K562 (cell line): Measurements from ENCODE around the gene RNASE4. TPM values are rescaled to one million over a fixed set of nuclear protein-coding genes. Genes with fewer than 3 reads are reported as not detected.

Experiments
- DACH1 ChIP-seq: fragments of 450-650 bp; IDR thresholded peaks from 2 replicates; pipeline ENCODE4 v1.6.1; 2018; ENCODE audit not compliant: partially characterized antibody
- ELK3 ChIP-seq: fragments of 450-650 bp; formaldehyde crosslinking; IDR thresholded peaks from 2 replicates; pipeline ENCODE4 v1.4.0; 2020; ENCODE audit warnings: mild to moderate bottlenecking
- FOS ChIP-seq: IDR thresholded peaks from 3 replicates; pipeline ENCODE4 v1.6.1; 2011; ENCODE audit not compliant: insufficient read length; ENCODE audit errors: extremely low read depth
- GABPB1 ChIP-seq: sonication (generic); formaldehyde crosslinking; IDR thresholded peaks from 2 replicates; pipeline ENCODE4 v1.8.0; 2022; ENCODE audit warnings: mild to moderate bottlenecking, missing genetic modification reagents
- GTF2E2 ChIP-seq: fragments of 200-800 bp; sonication (Bioruptor generic); IDR thresholded peaks from 2 replicates; pipeline ENCODE4 v1.6.1; 2016; ENCODE audit warnings: missing genetic modification characterization, missing compliant biosample characterization
- GTF3C2 ChIP-seq: IDR thresholded peaks from 3 replicates; pipeline ENCODE4 v1.6.1; 2011; ENCODE audit warnings: borderline replicate concordance, mild to moderate bottlenecking, moderate library complexity; ENCODE audit not compliant: insufficient read length; ENCODE audit errors: extremely low read depth
- MAX ChIP-seq: sonication (generic); formaldehyde crosslinking; IDR thresholded peaks from 2 replicates; pipeline ENCODE4 v1.9.0; 2022; ENCODE audit warnings: mild to moderate bottlenecking, missing genetic modification reagents
- MXD1 ChIP-seq: fragments of 250-450 bp; sonication (Bioruptor Pico); IDR thresholded peaks from 2 replicates; pipeline ENCODE4 v1.8.0; 2021; ENCODE audit warnings: borderline replicate concordance, mild to moderate bottlenecking, moderate library complexity; ENCODE audit not compliant: poor library complexity, severe bottlenecking
- TSHZ1 ChIP-seq: fragments of 250-450 bp; sonication (Bioruptor Pico); IDR thresholded peaks from 2 replicates; pipeline ENCODE4 v1.4.0; 2020; ENCODE audit warnings: mild to moderate bottlenecking, moderate library complexity
- ZBTB26 ChIP-seq: fragments of 450-650 bp; formaldehyde crosslinking; IDR thresholded peaks from 2 replicates; pipeline ENCODE4 v1.4.0; 2022; ENCODE audit warnings: missing genetic modification characterization
- ZNF589 ChIP-seq: fragments of 200-800 bp; sonication (Bioruptor generic); IDR thresholded peaks from 2 replicates; pipeline ENCODE4 v1.6.1; 2016; ENCODE audit warnings: low read depth, missing genetic modification characterization, missing compliant biosample characterization
- polyA plus RNA-seq, 8 experiments: library from polyadenylated mRNA; depleted of rRNA in 4 of 8; stranded (reverse) in 5 of 8; unstranded in 3 of 8; fragments of >200 nt; fragmentation: Nextera tagmentation in 2 of 8; fragmentation: Illumina TruSeq in 1 of 8; extraction: Ambion mirVana in 2 of 8; extraction: Trizol in 1 of 8; gene quantifications; 2 replicates each; pipeline versions ENCODE4 v1.2.1 to v1.2.3, GENCODE V29; 2011 to 2014; ENCODE audit warnings: inconsistent platforms in 1 of 8, missing spikeins in 1 of 8
- total RNA-seq, 7 experiments: library from RNA; depleted of rRNA in 6 of 7; stranded (reverse); fragments of >200 nt in 6 of 7; fragmentation: Illumina TruSeq in 2 of 7; extraction: Trizol in 2 of 7; gene quantifications; 2 replicates each; pipeline versions ENCODE4 v1.2.1 to v1.2.3, GENCODE V29; 2011 to 2021; ENCODE audit warnings: low replicate concordance in 1 of 7
- TF ChIP-seq, protein P1 (sequence below): fragments of 450-650 bp; IDR thresholded peaks from 2 replicates; pipeline ENCODE4 v1.6.1; 2016; ENCODE audit warnings: missing biosample characterization, missing genetic modification characterization
- TF ChIP-seq, protein P2 (sequence below): fragments of 450-650 bp; conservative IDR thresholded peaks from 2 replicates; pipeline ENCODE4 v1.6.1; 2016; ENCODE audit warnings: missing genetic modification characterization, low read depth, mild to moderate bottlenecking, control low read depth, missing compliant biosample characterization

The RNASE4 gene
- total and polyA plus RNA-seq, 9 of the 15 experiments (the other 6 are each of a cell fraction or from before 2014, with no cell fraction given) = 0.09 to 0.22 (median 0.13) TPM; not detected in 2

DNA sequence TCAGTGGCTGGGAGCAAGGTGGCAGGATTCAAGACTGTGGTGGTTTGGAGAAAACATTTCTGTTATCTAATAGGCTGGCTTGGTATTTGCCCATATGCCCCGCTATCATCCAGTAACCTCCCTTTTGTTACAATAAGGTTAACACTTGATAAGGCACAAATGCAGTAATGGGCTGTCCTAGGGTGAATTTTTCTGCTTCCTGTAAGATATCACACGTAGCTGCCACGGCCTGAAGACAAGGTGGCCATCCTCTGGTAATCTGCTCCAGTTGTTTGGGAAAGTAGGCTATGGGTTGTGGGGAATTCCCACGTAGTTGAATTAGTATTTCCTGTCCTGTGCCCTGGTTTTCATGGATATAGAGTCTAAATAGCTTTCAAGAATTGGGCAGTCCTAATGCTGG lies 27.3 kb downstream of the RNASE4 start (continued):
- TF ChIP-seq ZNF589 = no peak
- TF ChIP-seq, protein P1, sequence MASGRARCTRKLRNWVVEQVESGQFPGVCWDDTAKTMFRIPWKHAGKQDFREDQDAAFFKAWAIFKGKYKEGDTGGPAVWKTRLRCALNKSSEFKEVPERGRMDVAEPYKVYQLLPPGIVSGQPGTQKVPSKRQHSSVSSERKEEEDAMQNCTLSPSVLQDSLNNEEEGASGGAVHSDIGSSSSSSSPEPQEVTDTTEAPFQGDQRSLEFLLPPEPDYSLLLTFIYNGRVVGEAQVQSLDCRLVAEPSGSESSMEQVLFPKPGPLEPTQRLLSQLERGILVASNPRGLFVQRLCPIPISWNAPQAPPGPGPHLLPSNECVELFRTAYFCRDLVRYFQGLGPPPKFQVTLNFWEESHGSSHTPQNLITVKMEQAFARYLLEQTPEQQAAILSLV (tag) = no peak
- TF ChIP-seq FOS = no peak
- TF ChIP-seq DACH1 = no peak
- no peak for TF ChIP-seq ZBTB26 (CRISPR knock-in tag)
- TF ChIP-seq GTF3C2 = no peak
- TF ChIP-seq ELK3 (CRISPR knock-in tag) = no peak
- TF ChIP-seq GABPB1 (CRISPR knock-in tag) = no peak
- TF ChIP-seq MXD1 (CRISPR knock-in tag) = no peak
- TF ChIP-seq GTF2E2 (tag) = no peak
- no peak for TF ChIP-seq TSHZ1
- TF ChIP-seq, protein P2, sequence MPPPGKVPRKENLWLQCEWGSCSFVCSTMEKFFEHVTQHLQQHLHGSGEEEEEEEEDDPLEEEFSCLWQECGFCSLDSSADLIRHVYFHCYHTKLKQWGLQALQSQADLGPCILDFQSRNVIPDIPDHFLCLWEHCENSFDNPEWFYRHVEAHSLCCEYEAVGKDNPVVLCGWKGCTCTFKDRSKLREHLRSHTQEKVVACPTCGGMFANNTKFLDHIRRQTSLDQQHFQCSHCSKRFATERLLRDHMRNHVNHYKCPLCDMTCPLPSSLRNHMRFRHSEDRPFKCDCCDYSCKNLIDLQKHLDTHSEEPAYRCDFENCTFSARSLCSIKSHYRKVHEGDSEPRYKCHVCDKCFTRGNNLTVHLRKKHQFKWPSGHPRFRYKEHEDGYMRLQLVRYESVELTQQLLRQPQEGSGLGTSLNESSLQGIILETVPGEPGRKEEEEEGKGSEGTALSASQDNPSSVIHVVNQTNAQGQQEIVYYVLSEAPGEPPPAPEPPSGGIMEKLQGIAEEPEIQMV (tag) = no peak
- TF ChIP-seq MAX (CRISPR knock-in tag) = no peak
